Mesendoderm (in vitro differentiated cells): ENCODE results near the gene CYP24A1.

ENCODE experiments used
- DNase-seq: peaks from one replicate; pipeline ENCODE4 v3.0.0; 2013
- H2AK5ac ChIP-seq: 2 replicates; pipeline ENCODE4 v1.6.1; 2013; ENCODE audit warnings: low read length, inconsistent platforms
- H2BK120ac ChIP-seq: 2 replicates; pipeline ENCODE4 v1.6.1; 2013; ENCODE audit warnings: low read depth, mild to moderate bottlenecking, low read length, moderate library complexity, mixed read lengths
- H2BK15ac ChIP-seq: replicated peaks from 2 replicates; pipeline ENCODE4 v1.6.1; 2013; ENCODE audit warnings: low read depth, mild to moderate bottlenecking, moderate library complexity
- H2BK5ac ChIP-seq: 2 replicates; pipeline ENCODE4 v1.6.1; 2013; ENCODE audit warnings: low read length, inconsistent platforms
- H3K18ac ChIP-seq: 2 replicates; pipeline ENCODE4 v1.6.1; 2013; ENCODE audit warnings: mild to moderate bottlenecking, low read length, mixed read lengths
- H3K23ac ChIP-seq: one replicate; pipeline ENCODE4 v1.6.1; 2013; ENCODE audit warnings: low read length
- H3K27ac ChIP-seq: 2 replicates; pipeline ENCODE4 v1.5.1; 2013; ENCODE audit warnings: low read depth, mild to moderate bottlenecking, inconsistent platforms, low read length, moderate library complexity
- H3K27me3 ChIP-seq: 2 replicates; pipeline ENCODE4 v1.6.1; 2013; ENCODE audit warnings: low read length, control low read depth, mild to moderate bottlenecking, inconsistent platforms; ENCODE audit not compliant: insufficient read depth, poor library complexity
- H3K36me3 ChIP-seq: 2 replicates; pipeline ENCODE4 v1.6.1; 2013; ENCODE audit warnings: low read length, inconsistent platforms; ENCODE audit not compliant: control insufficient read depth, insufficient read depth
- H3K4ac ChIP-seq: one replicate; pipeline ENCODE4 v1.6.1; 2013; ENCODE audit warnings: low read depth, mild to moderate bottlenecking, low read length, moderate library complexity
- H3K4me1 ChIP-seq: 2 replicates; pipeline ENCODE4 v1.6.1; 2013; ENCODE audit warnings: low read depth, low read length, inconsistent platforms; ENCODE audit not compliant: control insufficient read depth
- H3K4me2 ChIP-seq: 2 replicates; pipeline ENCODE4 v1.6.1; 2013; ENCODE audit warnings: low read length
- H3K4me3 ChIP-seq: 2 replicates; pipeline ENCODE4 v1.5.1; 2013; ENCODE audit warnings: mild to moderate bottlenecking, low read length
- H3K56ac ChIP-seq: one replicate; pipeline ENCODE4 v1.6.1; 2013; ENCODE audit warnings: low read length
- H3K79me1 ChIP-seq: 2 replicates; pipeline ENCODE4 v1.6.1; 2013; ENCODE audit warnings: low read length, inconsistent platforms
- H3K79me2 ChIP-seq: 2 replicates; pipeline ENCODE4 v1.6.1; 2013; ENCODE audit warnings: mild to moderate bottlenecking, low read length; ENCODE audit not compliant: control insufficient read depth, insufficient read depth
- H3K9ac ChIP-seq: 2 replicates; pipeline ENCODE4 v1.6.1; 2013; ENCODE audit warnings: low read length, inconsistent platforms
- H4K5ac ChIP-seq: one replicate; pipeline ENCODE4 v1.6.1; 2013; ENCODE audit warnings: low read length
- H4K8ac ChIP-seq: one replicate; pipeline ENCODE4 v1.6.1; 2013; ENCODE audit warnings: low read depth, mild to moderate bottlenecking, control low read depth, low read length, moderate library complexity
- WGBS: extraction: QIAGEN DNeasy Blood & Tissue Kit; methylation state at CpG from one replicate; pipeline ENCODE4 v1.1.7; 2013; ENCODE audit warnings: low lambda C conversion rate, missing lambda C conversion rate; ENCODE audit not compliant: insufficient coverage; ENCODE audit errors: extremely low coverage; 5-methylcytosine and 5-hydroxymethylcytosine counted together

CYP24A1 gene

DNA sequence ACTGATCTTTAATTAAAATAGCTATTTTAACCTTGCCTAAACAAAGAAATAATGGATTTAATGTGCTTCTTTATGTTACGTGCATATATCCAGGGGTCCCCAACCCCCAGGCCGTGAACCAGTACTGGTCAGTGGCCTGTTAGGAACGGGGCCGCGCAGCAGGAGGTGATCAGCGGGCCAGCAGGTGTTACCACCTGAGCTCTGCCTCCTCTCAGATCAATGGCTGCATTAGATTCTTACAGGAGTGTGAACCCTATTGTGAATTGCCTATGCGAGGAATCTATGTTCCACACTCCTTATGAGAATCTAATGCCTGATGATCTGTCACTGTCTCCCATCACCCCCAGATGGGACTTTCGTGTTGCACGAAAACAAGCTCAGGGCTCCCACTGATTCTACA lies 8.8 kb downstream of the CYP24A1 start:
- no peak for DNase-seq
- Histone ChIP-seq H2BK5ac (no peak overlapping the region), H3K4ac (no peak overlapping the region), H3K27ac (no peak overlapping the region), H4K5ac (no peak overlapping the region), H4K8ac (no peak overlapping the region), H3K4me1 (no peaks in the 10 kb centered on the region), H2AK5ac (no peak overlapping the region), H2BK15ac (no peak overlapping the region), H3K9ac (no peak overlapping the region), H3K18ac (no peak overlapping the region), H3K4me3 (no peak overlapping the region), H3K23ac (no peak overlapping the region), H3K79me2 (no peaks in the 10 kb centered on the region), H3K36me3 (no peaks in the 10 kb centered on the region), H3K56ac (no peak overlapping the region), H2BK120ac (no peak overlapping the region), H3K27me3 (no peaks in the 10 kb centered on the region), H3K79me1 (no peaks in the 10 kb centered on the region), H3K4me2 (no peak overlapping the region)
- WGBS = no CpG with 5 or more reads among the region's 9 CpGs

DNA sequence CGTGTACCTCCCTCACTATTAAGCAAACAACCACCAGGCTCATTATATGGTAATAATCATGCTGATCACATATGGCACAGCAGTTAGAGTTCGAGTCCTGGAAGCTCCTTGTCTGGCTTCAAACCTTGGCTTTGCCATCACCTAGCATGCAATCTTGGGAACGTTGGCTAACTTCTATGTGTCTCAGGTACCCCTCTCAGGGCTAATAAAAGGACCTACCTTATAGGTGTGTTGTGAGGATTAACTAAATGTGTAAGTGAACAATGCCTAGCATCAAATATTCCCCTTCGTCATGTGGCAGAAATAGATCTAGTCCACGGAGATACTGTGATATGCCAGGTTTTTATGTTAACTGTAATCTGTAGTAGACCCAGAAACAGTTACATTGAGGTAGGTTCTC lies 10.4 kb downstream of the CYP24A1 start:
- H2BK120ac ChIP-seq = no peak overlapping the region
- no peaks in the 10 kb centered on the region for H3K79me2 ChIP-seq
- H2BK15ac ChIP-seq = no peak overlapping the region
- H3K27me3 ChIP-seq = no peaks in the 10 kb centered on the region
- H4K8ac ChIP-seq = no peak overlapping the region
- no peak overlapping the region for H3K4me2 ChIP-seq
- no peak overlapping the region for H3K27ac ChIP-seq
- WGBS = no CpG with 5 or more reads among the region's 5 CpGs
- H4K5ac ChIP-seq = no peak overlapping the region
- H3K4ac ChIP-seq = no peak overlapping the region
- H2BK5ac ChIP-seq = no peak overlapping the region
- H3K9ac ChIP-seq = no peak overlapping the region
- no peak overlapping the region for H3K18ac ChIP-seq
- no peak overlapping the region for H3K56ac ChIP-seq
- H3K4me1 ChIP-seq = no peaks in the 10 kb centered on the region
- no peak overlapping the region for H3K4me3 ChIP-seq
- H3K79me1 ChIP-seq = no peaks in the 10 kb centered on the region
- no peaks in the 10 kb centered on the region for H3K36me3 ChIP-seq
- no peak overlapping the region for H2AK5ac ChIP-seq
- no peak for DNase-seq
- H3K23ac ChIP-seq = no peak overlapping the region

DNA sequence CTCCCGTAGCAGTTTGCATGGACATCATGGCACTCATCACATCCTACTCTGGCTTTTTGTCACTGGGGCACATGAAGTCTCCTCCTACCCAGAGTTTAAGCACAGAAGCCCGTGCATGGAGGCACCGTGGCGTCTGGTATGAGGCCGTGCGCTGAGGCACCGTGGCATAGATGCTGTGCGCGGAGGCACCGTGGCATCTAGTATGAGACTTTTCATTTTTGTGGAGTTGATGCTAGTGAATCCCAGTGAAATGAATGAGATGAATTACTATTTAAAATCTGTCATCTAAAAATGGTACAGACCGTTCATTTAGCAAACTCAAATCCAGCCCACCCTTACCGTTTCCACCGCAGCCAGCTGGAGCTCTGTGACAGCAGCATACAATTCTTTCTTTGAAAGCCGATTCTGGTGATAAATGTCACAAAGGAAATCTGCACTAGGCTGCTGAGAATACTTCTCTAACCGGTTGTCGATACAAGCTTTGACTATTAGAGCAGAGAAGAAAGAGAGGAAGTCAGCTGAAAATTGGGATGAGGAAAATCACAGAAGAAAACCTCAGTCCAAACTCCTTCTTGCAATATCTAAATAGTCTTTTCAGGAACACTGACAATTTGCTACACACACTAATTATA lies 11.3 kb downstream of the CYP24A1 start:
- Histone ChIP-seq H2BK5ac (no peak overlapping the region), H2BK120ac (no peak overlapping the region), H4K8ac (no peak overlapping the region), H3K4ac (no peak overlapping the region), H3K18ac (no peak overlapping the region), H3K79me1 (no peaks in the 10 kb centered on the region), H3K27ac (no peak overlapping the region), H3K27me3 (no peaks in the 10 kb centered on the region), H3K79me2 (no peaks in the 10 kb centered on the region), H3K36me3 (no peaks in the 10 kb centered on the region), H3K4me3 (no peak overlapping the region), H2BK15ac (no peak overlapping the region), H3K4me2 (no peak overlapping the region), H3K56ac (no peak overlapping the region), H3K4me1 (no peaks in the 10 kb centered on the region), H2AK5ac (no peak overlapping the region), H3K9ac (no peak overlapping the region), H4K5ac (no peak overlapping the region), H3K23ac (no peak overlapping the region)
- DNase-seq = no peak
- no CpG with 5 or more reads among the region's 16 CpGs for WGBS

DNA sequence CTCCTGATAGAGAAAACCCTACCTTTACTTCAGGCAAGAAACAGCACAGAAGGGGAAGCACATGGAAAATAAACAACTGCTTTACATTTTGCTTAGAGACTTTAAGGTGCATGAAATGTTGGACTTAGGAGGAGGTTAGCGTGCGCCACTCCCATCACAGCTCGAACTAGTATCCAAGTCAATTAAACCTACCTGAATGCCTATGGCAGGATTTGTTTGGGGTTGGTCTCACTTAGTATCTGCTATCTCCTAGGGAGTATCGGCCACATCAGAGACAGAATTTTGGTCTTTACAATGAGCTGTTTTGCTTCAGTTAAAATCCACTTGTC lies 12.0 kb downstream of the CYP24A1 start:
- no peak overlapping the region for H2BK5ac ChIP-seq
- H2AK5ac ChIP-seq = no peak overlapping the region
- no peak overlapping the region for H2BK120ac ChIP-seq
- H3K56ac ChIP-seq = no peak overlapping the region
- H3K79me1 ChIP-seq = no peaks in the 10 kb centered on the region
- no peaks in the 10 kb centered on the region for H3K4me1 ChIP-seq
- no peak overlapping the region for H2BK15ac ChIP-seq
- H3K23ac ChIP-seq = no peak overlapping the region
- no peak overlapping the region for H3K4me3 ChIP-seq
- H4K5ac ChIP-seq = no peak overlapping the region
- H3K36me3 ChIP-seq = no peaks in the 10 kb centered on the region
- H3K27ac ChIP-seq = no peak overlapping the region
- no peaks in the 10 kb centered on the region for H3K79me2 ChIP-seq
- H3K4ac ChIP-seq = no peak overlapping the region
- no peak overlapping the region for H4K8ac ChIP-seq
- WGBS = no CpG with 5 or more reads among the region's 4 CpGs
- no peak overlapping the region for H3K18ac ChIP-seq
- H3K9ac ChIP-seq = no peak overlapping the region
- DNase-seq = no peak
- no peaks in the 10 kb centered on the region for H3K27me3 ChIP-seq
- no peak overlapping the region for H3K4me2 ChIP-seq

DNA sequence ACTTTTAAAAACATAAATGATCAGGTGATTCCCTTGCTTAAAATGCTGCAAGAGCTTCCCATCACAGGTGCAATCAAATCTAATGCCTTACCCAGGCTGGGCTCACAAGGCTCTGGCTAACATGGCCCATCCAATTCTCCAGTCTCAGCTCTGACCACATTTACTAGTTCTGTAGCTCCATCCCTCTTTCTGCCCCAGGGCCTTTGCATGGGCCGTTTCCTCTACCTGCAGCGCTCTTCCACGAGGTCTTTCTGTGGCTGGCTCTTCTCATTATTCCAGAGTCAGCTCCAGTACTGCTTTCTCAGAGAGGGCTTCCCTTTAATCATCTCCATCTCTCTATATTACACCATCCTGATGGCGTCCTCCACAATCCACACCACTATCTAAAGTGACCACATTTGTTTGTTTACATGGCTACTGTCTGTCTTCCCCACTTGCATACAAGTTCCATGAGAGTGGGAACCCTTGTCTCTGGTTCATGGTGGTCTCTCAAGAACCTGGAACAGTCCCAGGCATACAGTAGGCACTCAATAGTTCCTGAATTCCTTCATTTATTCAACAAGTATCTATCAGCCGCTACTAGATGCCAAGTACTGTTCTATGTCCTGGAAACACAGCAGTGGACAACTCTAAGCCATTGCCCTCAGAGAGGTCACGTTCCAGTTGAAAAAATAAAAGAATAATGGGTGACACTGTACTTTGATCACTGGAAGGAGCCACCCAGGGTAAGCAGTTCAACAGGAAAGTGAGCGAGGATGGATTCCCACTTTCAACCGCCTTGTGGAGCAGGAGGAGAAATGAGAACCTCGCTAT lies 12.6 kb downstream of the CYP24A1 start:
- Histone ChIP-seq H4K8ac (no peak overlapping the region), H3K18ac (no peak overlapping the region), H3K36me3 (no peaks in the 10 kb centered on the region), H3K27ac (no peak overlapping the region), H3K56ac (no peak overlapping the region), H4K5ac (no peak overlapping the region), H2AK5ac (no peak overlapping the region), H3K4me2 (no peak overlapping the region), H2BK120ac (no peak overlapping the region), H3K4me3 (no peak overlapping the region), H3K27me3 (no peaks in the 10 kb centered on the region), H3K79me2 (no peaks in the 10 kb centered on the region), H3K4me1 (no peaks in the 10 kb centered on the region), H2BK5ac (no peak overlapping the region), H3K4ac (no peak overlapping the region), H3K79me1 (no peaks in the 10 kb centered on the region), H2BK15ac (no peak overlapping the region), H3K23ac (no peak overlapping the region), H3K9ac (no peak overlapping the region)
- DNase-seq = no peak
- no CpG with 5 or more reads among the region's 9 CpGs for WGBS
